GM21360 (cell line): ENCODE measurements around the gene AVP.

Experiments
- ATAC-seq: cut with Tn5 transposase; IDR thresholded peaks from one replicate; pipeline ENCODE4 v1.9.1; 2021; ENCODE audit warnings: mild to moderate bottlenecking, moderate library complexity; ENCODE audit not compliant: unreplicated experiment

Gene AVP

GRCh38 chr20:3051385-3052019, 33.0 kb downstream of the AVP start:
- no peak for ATAC-seq

DNA sequence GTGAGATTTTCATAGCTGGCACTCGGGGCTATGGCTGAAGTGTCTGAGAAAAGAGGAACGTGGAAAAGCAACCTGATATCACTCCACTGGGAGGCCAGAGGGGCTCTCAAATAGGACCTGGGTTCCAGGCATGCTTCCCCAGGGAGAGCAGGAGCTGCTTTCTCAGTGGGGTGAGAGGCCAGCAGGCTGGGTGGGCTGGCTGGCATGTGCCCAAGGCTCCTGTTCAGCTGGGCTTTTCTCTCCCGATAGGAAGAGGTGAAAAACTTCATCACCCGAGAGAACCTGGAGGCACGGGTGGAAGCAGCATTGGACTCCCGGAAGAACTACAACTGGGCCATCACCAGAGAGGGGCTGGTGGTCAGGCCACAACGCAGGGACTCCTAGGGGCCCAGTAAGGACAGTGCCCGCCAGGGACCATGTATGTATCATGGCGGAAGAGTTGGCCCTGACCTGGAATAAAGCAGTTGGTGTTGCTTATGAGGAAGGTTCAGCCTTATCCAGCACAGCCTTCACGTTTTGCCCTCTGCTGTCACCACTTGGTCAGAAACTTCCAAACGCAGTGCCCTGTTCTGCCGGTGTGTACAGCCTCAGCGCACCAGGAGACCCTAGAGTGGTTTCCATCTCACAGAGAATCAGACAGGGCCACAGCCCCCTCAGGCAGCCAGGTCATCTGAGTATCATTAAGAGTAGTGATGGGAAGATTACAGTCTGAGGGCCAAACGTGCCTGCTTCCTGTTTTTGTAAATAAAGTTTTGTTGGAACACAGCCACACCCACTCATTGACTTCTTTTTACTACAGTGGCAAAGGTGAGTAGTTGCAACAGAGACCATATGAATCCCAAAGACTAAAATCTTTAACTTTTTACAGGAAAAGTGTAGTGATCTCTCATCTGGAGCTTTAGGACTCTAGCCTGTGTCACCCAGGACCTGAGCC, 36.8 kb downstream of the AVP start:
- ATAC-seq, result no peak

DNA sequence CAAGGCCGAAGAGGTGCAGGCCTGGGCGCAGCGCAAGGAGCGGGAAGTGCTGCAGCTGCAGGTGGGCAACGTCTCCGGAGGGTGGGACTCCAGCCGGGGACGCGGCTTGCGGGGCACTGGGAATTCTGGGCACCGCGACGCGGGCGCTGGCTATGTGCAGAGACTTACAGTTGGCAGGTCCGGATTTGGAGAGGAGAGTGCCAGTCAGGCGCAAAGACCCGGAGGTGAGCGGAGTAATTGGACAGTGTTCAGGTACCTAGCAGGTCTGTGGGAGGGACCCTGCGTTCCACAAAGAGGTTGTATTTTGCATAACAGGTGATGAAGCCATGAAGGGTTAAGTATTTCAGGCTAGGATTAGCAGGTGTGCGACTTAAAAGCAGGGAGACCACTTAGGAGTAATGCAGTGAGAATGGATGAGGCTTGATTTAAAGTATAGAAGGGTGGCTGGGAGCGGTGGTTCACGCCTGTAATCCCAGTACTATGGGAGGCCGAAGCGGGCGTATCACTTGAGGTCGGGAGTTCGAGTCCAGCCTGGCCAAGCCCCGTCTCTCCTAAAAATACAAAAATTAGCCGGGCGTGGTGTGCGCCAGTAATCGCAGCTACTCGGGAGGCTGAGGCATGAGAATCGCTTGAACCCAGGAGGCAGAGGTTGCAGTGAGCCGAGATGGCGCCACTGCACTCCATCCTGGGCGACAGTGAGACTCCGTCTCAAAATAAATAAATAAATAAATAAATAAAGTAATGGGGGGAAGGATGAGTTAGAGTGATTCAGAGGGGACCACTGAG, 37.7 kb downstream of the AVP start:
- ATAC-seq, result no peak

DNA sequence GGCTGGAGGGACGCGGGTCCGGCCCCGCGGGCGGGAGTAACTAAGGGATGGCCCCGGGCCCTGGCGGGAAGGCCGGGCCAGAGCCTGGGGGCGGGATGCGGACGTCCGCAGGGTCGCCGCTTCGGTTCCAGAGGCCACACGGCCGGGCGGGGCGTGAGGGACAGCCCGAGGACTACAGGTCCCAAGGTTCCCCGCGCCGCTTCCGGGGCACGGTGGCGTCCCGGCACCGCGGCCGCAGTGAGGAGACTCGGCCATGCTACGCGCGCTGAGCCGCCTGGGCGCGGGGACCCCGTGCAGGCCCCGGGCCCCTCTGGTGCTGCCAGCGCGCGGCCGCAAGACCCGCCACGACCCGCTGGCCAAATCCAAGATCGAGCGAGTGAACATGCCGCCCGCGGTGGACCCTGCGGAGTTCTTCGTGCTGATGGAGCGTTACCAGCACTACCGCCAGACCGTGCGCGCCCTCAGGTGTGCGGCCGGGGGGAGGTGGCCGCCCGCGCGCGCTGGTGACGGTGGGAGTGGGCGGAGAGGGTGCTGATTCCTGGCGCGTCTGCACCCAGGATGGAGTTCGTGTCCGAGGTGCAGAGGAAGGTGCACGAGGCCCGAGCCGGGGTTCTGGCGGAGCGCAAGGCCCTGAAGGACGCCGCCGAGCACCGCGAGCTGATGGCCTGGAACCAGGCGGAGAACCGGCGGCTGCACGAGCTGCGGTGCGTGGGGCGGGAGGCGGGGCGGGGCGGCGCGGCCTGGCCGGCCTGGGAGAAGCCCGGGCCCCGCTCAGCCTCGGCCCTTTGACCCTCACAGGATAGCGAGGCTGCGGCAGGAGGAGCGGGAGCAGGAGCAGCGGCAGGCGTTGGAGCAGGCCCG, 38.5 kb downstream of the AVP start, which contains the start of gene MRPS26:
Gene MRPS26, plus strand, starts transcription at position 237 of the 861 bp plus-strand sequence. Its CDS starts 17 bp downstream, at position 254.
- peak; percentile 86 for ATAC-seq

DNA sequence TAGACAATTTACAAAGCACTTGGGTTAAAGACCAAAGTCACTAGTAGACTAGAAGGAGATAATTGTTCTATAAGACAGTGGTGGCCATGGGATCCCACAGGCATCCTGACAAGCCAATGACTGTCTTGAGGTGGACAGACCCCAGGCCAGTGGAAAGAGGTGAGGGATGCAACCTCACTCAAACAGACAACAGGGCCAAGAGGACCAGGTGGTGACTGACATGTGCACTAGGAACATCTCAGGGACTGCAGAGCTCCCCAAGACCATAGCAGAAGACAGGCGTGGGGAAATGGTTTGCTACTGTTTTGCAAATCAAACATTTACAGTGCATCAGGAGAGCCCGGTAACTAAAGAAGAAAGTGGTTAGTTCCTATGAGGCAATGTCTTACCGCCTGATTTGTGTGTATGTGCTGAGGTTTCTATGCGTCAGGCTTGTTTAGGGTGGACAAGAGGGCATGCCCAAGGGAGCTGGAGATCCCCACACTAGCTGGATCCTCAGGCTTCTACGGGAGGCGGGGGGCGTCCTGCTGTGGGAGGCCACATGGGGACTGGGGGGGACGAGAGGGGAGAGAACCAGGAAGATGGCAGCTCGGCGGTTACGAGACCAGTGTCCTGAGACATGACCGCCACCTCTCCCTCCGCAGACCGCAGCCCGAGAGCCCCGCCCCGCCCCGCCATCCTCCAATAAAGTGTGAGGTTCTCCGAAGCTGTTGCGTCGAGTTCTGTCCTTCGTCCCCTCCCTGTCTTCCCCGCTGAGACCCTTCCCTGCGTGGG, 39.3 kb downstream of the AVP start:
- ATAC-seq, result peak; percentile 3

DNA sequence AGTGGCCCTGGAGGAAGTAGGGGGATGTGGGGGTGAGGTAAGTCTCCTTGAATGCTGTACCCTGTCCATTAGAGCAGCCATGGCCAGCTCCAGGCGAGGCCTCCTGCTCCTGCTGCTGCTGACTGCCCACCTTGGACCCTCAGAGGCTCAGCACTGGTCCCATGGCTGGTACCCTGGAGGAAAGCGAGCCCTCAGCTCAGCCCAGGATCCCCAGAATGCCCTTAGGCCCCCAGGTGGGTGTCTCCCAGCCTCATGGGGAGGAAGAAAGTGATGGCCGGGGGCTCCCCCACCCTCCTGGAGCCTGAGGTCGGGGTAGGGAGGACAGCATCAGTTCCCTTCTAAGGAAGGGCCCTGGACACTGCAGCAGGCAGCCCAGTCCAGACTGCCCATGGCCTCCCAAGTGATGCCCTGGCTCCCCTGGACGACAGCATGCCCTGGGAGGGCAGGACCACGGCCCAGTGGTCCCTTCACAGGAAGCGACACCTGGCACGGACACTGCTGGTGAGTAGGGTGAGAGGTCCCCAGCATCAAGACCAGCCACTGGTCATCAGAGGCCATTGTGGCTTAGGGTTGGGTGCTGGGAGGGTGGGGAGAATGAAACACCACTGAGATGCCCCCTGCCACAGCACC, 40.1 kb downstream of the AVP start:
- no peak for ATAC-seq

GRCh38 chr20:3043322-3043721, 41.2 kb downstream of the AVP start, which contains the start of gene GNRH2:
Gene GNRH2 (plus strand): TSS chr20:3043622. CDS start chr20:3044415, 793 bp downstream.
- no peak for ATAC-seq

- ATAC-seq, result no peak
Observed at GRCh38 chr20:3042625-3043024, 41.9 kb downstream of the AVP start.

DNA sequence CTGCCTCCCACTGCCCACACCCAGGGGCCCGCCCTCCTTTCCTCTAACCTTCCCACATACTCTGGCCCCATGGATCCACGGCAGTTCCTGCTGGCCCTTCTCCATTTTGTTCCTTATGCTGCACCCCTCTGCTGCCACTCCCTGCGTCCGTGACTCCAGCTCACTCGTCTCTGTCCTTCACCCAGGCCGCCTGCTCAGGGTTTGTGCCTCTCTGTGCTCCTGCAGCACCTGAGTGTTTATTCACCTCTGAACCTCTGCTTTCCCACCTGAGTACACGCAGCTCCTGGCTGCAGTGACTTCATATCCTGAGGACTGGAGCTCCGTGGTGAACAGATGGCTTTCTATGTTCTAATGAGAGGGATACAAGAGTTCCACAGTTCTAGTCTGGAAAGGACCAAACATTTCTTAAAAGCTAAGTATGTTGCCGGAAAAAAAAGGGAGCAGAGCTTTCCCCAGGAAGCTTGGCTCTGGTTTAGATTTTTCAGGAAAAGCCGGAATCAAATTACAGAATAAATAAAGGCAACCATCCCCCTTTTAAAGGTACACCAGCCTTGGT, 42.6 kb downstream of the AVP start:
- ATAC-seq, result no peak

DNA sequence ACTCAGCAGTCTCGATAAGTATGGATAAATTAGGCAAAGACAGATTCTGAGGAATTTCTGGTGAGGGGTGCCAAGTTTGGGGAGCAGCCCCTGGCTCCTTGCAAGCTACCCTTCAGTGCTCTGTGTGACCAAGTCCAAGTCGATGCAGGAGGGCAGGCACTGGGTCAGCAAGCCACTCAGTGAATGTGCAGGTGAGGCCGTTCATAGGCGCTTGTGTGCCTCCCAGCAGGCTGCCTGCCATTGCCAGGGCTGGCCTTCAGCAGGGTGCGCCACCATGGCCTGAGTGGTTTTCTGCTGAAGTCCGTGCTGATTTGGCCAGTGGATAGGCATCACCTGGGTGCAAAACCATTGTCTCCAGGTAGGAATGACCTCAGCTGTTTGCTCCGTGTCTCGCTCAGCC, 44.4 kb downstream of the AVP start:
- no peak for ATAC-seq

- no peak for ATAC-seq
Observed at GRCh38 chr20:3039426-3039825, 45.1 kb downstream of the AVP start.

DNA sequence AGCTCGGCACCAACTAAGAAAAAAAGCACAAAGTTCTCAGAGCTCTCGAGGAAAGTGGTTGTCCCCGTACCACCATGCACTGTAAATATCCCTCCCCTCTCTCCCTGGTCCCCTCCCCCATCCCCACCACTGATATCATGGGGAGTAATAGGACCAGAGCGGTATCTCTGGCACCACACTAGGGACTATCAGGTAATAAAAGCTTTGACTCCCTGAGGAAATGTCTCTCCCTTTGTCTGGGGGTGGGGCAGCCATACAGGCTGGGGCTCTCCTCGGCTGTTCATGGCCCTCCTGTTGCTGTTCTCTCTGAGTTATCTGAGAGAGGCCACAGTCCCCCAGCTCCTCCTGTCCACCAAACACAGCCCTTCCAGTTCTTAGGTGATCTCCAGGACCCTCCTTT, 46.1 kb downstream of the AVP start:
- ATAC-seq, result no peak

DNA sequence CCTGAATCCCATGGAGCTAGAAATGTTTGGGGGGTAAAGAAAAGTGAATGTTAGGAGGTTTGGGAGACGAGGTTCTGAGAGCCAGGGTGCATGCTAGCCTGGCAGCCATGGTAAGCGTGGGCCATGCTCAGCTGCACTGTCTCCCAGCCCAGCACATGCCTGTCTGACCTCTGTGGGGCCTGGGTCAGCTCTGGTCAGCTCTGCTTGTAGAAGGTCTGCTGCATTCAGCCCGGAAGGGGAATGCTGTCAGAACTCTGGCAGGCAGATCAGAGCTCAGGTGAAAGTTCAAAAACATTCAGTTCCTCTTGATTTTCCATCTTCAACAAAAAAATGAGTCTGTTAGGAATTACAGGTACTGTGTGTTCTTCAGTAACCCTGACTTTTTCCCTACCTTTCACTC, 46.9 kb downstream of the AVP start:
- ATAC-seq, result no peak

DNA sequence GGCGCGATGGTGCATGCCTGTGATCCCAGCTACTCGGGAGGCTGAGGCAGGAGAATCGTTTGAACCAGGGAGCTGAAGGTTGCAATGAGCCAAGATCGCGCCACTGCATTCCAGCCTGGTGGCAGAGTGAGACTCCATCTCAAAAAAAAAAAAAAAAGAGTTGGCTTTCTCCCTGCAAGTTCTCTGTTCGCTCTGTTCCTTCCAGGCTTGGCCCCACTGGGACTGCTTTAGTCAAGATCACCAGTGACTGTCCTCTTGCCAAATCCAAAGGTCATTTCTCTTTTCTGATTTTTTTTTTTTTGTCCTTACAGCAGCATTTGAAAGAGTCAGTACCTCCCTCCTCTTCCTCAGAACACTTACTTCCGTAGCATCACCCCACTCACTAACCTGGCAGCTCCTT, 51.9 kb downstream of the AVP start:
- ATAC-seq, result no peak
